SU-DHL-6 (cell line): Measurements from ENCODE around the gene KAZN.

Source experiments
- CTCF ChIP-seq: fragments of 200-600 bp; sonication (generic); IDR thresholded peaks from one replicate; pipeline ENCODE4 v1.5.1; 2017; ENCODE audit warnings: antibody characterized with exemption, mild to moderate bottlenecking, low read length, moderate library complexity; ENCODE audit not compliant: insufficient read depth, poor library complexity, severe bottlenecking
- EZH2phosphoT487 ChIP-seq: fragments of 200-600 bp; sonication (generic), shearing (Covaris generic); conservative IDR thresholded peaks from 2 replicates; pipeline ENCODE4 v1.6.1; 2018; ENCODE audit warnings: mild to moderate bottlenecking, antibody characterized with exemption, low read length, moderate library complexity, mixed read lengths

GRCh38 chr1:15055736-15056415, 457.4 kb downstream of the KAZN start:
- TF ChIP-seq CTCF (no peak), EZH2phosphoT487 (no peak)
